GM12878 (cell line): Measurements from ENCODE around the gene CACNA1H. TPM values are rescaled to one million over a fixed set of nuclear protein-coding genes. Genes with fewer than 3 reads are reported as not detected.
"Not testable (repeated sequence)": the region's sequence is repeated elsewhere in the genome, so short reads cannot be mapped to it uniquely, and the experiment has no call there.

Source experiments
- ATAC-seq: fragments of 200-7000 bp; cut with Tn5 transposase; 3 replicates; pipeline ENCODE4 v1.9.1; 2020; ENCODE audit warnings: mild to moderate bottlenecking, moderate library complexity
- BruUV-seq: library from RNA; stranded (reverse); fragments of 400-500 nt; replicated peaks from 2 replicates; lab custom pipeline; 2021; lab: Mats Ljungman, UMichigan
- CTCF ChIA-PET: fragments of 300-600 bp; sonication (Branson Sonifier 250); formaldehyde crosslinking; extraction: SDS; loops from one replicate; lab custom pipeline; 2021; ENCODE audit warnings: inconsistent platforms; lab: Yijun Ruan, JAX
- POLR2A ChIA-PET: fragments of 350-600 bp; formaldehyde crosslinking; extraction: SDS; loops from one replicate; lab custom pipeline; 2021; ENCODE audit warnings: inconsistent platforms; lab: Charles Lee
- RAD21 ChIA-PET: fragments of 300-600 bp; sonication (Branson Sonifier 250); formaldehyde crosslinking; loops from one replicate; lab custom pipeline; 2023; ENCODE audit warnings: antibody characterized with exemption; ENCODE audit not compliant: unreplicated experiment; lab: Charles Lee
- SMC1A ChIA-PET: fragments of 300-600 bp; sonication (Branson Sonifier 250); formaldehyde crosslinking; loops from one replicate; lab custom pipeline; 2023; ENCODE audit not compliant: unreplicated experiment, uncharacterized antibody; lab: Charles Lee
- DNase-seq: peaks from one replicate; pipeline ENCODE4 v3.0.0-alpha.2; 2011; ENCODE audit warnings: low read depth, low spot score
- FAIRE-seq: peaks from 3 replicates; lab custom pipeline; 2011; peaks lifted over from hg19 to GRCh38; lab: Jason Lieb, UNC
- H2AFZ ChIP-seq: 2 replicates; pipeline ENCODE4 v1.6.0; 2011; ENCODE audit warnings: low read depth, low read length, control low read depth; ENCODE audit not compliant: control insufficient read depth
- H3K27ac ChIP-seq: 2 replicates; pipeline ENCODE4 v1.5.1; 2011; ENCODE audit warnings: control low read depth; ENCODE audit not compliant: control insufficient read depth, insufficient read depth
- H3K27me3 ChIP-seq, 2 experiments: replicated peaks in 1 of 2; 2 replicates each; pipeline versions ENCODE4 v1.6.0 to v1.6.1; 2011; ENCODE audit warnings: low read length in 1 of 2; ENCODE audit not compliant: control insufficient read depth in 2 of 2, insufficient read depth in 2 of 2
- H3K36me3 ChIP-seq, 2 experiments: 2 replicates each; pipeline ENCODE4 v1.5.1; 2011; ENCODE audit warnings: low read length in 1 of 2; ENCODE audit not compliant: control insufficient read depth in 2 of 2, insufficient read depth in 2 of 2
- H3K4me1 ChIP-seq: 2 replicates; pipeline ENCODE4 v1.6.1; 2011; ENCODE audit warnings: mild to moderate bottlenecking, low read length, moderate library complexity, mixed read lengths; ENCODE audit not compliant: control insufficient read depth, insufficient read depth
- H3K4me2 ChIP-seq: 2 replicates; pipeline ENCODE4 v1.6.0; 2011; ENCODE audit warnings: control low read depth; ENCODE audit not compliant: control insufficient read depth, insufficient read depth
- H3K4me3 ChIP-seq: fragments of 200-600 bp; sonication (generic); 2 replicates; pipeline ENCODE4 v1.5.1; 2016
- H3K79me2 ChIP-seq: 2 replicates; pipeline ENCODE4 v1.6.0; 2011; ENCODE audit warnings: low read length; ENCODE audit not compliant: control insufficient read depth, insufficient read depth
- H3K9ac ChIP-seq: 2 replicates; pipeline ENCODE4 v1.8.0; 2011; ENCODE audit warnings: low read length, control low read depth, mixed read lengths; ENCODE audit not compliant: control insufficient read depth, insufficient read depth
- H3K9me3 ChIP-seq: replicated peaks from 3 replicates; pipeline ENCODE4 v1.5.1; 2011; ENCODE audit warnings: mild to moderate bottlenecking, low read length; ENCODE audit not compliant: control insufficient read depth, insufficient read depth
- H4K20me1 ChIP-seq: 2 replicates; pipeline ENCODE4 v1.6.0; 2011; ENCODE audit not compliant: control insufficient read depth, insufficient read depth
- WGBS: methylation state at CpG from one replicate; pipeline ENCODE4 v1.1.6; 2016; ENCODE audit warnings: low lambda C conversion rate; ENCODE audit not compliant: insufficient replicate concordance, insufficient coverage; ENCODE audit errors: missing lambda C conversion rate; 5-methylcytosine and 5-hydroxymethylcytosine counted together
- in situ Hi-C: fragments of 300-500 bp; cut with MboI; formaldehyde crosslinking; loops from 9 replicates; pipeline ENCODE4 v1.14.3; 2018; ENCODE audit warnings: mixed read lengths
- intact Hi-C: fragments of 100-400 bp; cut with micrococcal nuclease; formaldehyde crosslinking; loops from one replicate; pipeline ENCODE4 v1.14.2; 2022; ENCODE audit not compliant: unreplicated experiment
- polyA plus RNA-seq, 11 experiments: library from polyadenylated mRNA; depleted of rRNA in 4 of 11; unstranded in 6 of 11; stranded (reverse) in 5 of 11; fragments of >200 nt; fragmentation: Nextera tagmentation in 4 of 11; fragmentation: Illumina TruSeq in 1 of 11; extraction: Ambion mirVana in 4 of 11; extraction: Trizol in 1 of 11; gene quantifications; 1 replicate in 1 of 11; 2 replicates in 10 of 11; pipeline versions ENCODE4 v1.2.1 to v1.2.3, GENCODE V29; 2011 to 2016; ENCODE audit warnings: inconsistent platforms in 2 of 11, missing spikeins in 2 of 11, low read depth in 1 of 11
- total RNA-seq, 4 experiments: library from RNA; depleted of rRNA in 3 of 4; stranded (reverse); fragments of >200 nt in 3 of 4; fragmentation: Illumina TruSeq in 1 of 4; extraction: Trizol in 1 of 4; gene quantifications; 2 replicates each; pipeline versions ENCODE4 v1.2.1 to v1.2.3, GENCODE V29; 2013 to 2021

CACNA1H gene
- total and polyA plus RNA-seq, 10 of the 15 experiments (the other 5 are each of a cell fraction or from before 2014, with no cell fraction given): 0.03 to 0.54 TPM; not detected in 8

DNA sequence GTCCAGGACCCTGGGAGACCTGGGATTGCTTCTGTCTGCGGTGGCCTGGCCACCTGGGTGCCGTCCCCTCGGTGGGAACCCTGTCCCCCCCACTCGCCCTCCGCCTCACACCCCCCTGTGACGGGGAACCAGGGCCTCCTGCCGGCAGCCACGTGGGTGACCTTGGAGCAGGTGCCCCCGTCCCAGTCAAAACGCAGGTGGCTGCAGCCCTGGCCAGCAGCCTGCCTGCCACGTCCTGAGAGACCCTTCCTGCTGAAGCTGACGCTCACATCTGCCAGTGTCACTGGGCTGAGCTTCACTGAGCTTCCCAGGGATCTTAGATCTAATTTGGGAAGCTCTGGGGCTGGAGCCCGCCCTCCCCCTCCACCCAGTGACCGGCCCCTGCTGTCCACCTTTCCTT lies 73.8 kb downstream of the CACNA1H start:
- H3K9me3 ChIP-seq, H3K4me2 ChIP-seq, H3K4me3 ChIP-seq, CTCF ChIA-PET, FAIRE-seq, ATAC-seq, DNase-seq, POLR2A ChIA-PET, in situ Hi-C loops, H2AFZ ChIP-seq, BruUV-seq, H3K27ac ChIP-seq, intact Hi-C loops, H3K4me1 ChIP-seq, H3K27me3 ChIP-seq, SMC1A ChIA-PET, H3K79me2 ChIP-seq, H3K36me3 ChIP-seq, H4K20me1 ChIP-seq, H3K9ac ChIP-seq, RAD21 ChIA-PET: not testable (repeated sequence)
- 6% methylated on average over 10 of the region's 14 CpGs for WGBS

DNA sequence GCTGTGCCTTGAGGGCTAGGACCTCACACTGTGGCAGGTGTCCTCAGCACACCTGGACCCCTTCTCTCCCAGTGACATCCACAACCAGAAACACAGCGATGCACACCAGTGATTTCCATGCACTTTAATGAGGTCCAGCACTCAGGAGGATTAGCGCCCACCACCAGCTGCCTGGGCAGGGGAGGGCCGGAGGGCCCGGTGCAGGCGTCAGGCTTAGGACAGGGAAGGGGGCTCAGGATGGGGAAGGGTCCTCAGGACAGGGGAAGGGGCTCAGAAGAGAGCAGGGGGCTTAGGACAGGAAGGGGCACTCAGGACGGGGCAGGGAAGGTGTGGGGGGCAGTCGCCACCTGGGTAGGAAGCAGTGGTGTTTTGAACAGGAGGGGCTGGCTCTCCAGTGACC lies 75.3 kb downstream of the CACNA1H start:
- H3K4me2 ChIP-seq, H2AFZ ChIP-seq, CTCF ChIA-PET, in situ Hi-C loops, H3K27ac ChIP-seq, intact Hi-C loops, H3K9me3 ChIP-seq, H3K4me3 ChIP-seq, H3K27me3 ChIP-seq, SMC1A ChIA-PET, RAD21 ChIA-PET, H3K4me1 ChIP-seq, BruUV-seq, H3K36me3 ChIP-seq, H3K79me2 ChIP-seq, POLR2A ChIA-PET, ATAC-seq, H4K20me1 ChIP-seq, DNase-seq, FAIRE-seq, H3K9ac ChIP-seq: not testable (repeated sequence)
- WGBS: 29% methylated on average over 7 of the region's 7 CpGs

DNA sequence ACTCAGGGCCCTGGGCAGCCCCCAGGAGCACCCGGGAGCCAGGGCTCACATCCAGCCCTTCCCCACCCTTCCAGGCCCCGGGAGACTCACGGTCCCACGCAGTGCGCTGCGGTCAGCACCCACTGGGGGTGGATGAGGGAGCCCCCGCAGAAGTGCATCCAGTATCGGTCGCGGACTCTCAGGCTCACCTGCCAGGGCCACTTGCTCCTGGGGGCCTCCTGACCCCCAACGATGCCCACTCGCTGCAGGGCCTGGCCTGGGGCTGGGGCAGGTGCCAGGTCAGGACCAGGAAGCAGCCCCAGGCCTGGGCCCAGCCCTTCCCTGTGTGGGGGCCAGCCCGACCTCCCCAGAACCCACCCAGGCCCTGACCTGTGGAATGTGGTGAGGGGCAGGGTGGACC lies 76.6 kb downstream of the CACNA1H start:
- 67% methylated on average over 7 of the region's 13 CpGs for WGBS
- not testable (repeated sequence) for FAIRE-seq

DNA sequence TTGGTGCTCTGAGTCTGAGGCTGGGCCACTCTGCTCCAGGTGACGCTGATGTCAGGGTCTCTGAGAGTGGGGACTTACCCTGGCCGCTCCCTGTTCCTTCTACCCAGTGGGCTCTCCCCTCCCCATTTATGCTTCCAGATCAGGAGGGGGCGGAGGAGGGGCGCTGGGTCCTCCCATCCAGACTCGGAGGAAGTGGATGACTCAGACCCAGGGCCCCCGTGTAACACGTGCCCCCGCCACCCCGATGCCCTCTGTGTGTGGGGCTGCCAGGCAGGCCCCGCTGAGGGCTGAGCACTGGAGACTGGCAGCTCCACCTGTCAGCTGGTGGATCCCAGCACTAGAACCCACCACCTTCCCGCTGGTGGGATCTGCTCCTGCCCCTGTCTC lies 77.2 kb downstream of the CACNA1H start, which contains the start of gene TPSB2:
TSS of gene TPSB2 (minus strand) at position 101 of the 387 bp plus-strand sequence. CDS start 233 bp downstream, outside the sequence.
- H3K4me3 ChIP-seq, ATAC-seq, H4K20me1 ChIP-seq, H3K9me3 ChIP-seq, DNase-seq, RAD21 ChIA-PET, H3K4me2 ChIP-seq, H3K36me3 ChIP-seq, H3K27me3 ChIP-seq, H3K27ac ChIP-seq, H3K4me1 ChIP-seq, H3K9ac ChIP-seq, H2AFZ ChIP-seq, BruUV-seq, POLR2A ChIA-PET, SMC1A ChIA-PET, intact Hi-C loops, FAIRE-seq, in situ Hi-C loops, H3K79me2 ChIP-seq, CTCF ChIA-PET: not testable (repeated sequence)
- WGBS: no CpG with 5 or more reads among the region's 11 CpGs

More for the DNA sequence above, 76.6 kb downstream of the CACNA1H start:
- H3K79me2 ChIP-seq, ATAC-seq, CTCF ChIA-PET, RAD21 ChIA-PET, intact Hi-C loops, H3K9me3 ChIP-seq, H3K4me1 ChIP-seq, SMC1A ChIA-PET, H3K27me3 ChIP-seq, BruUV-seq, DNase-seq, H3K9ac ChIP-seq, POLR2A ChIA-PET, in situ Hi-C loops, H3K36me3 ChIP-seq, H3K4me3 ChIP-seq, H3K4me2 ChIP-seq, H2AFZ ChIP-seq, H3K27ac ChIP-seq, H4K20me1 ChIP-seq: not testable (repeated sequence)
